Measurements from ENCODE around the gene WBP1.

GRCh38 chr2:74421221-74421870 lies 36.9 kb upstream of the WBP1 start, which contains the start of the genes C2orf81 and WDR54:
- TF ChIP-seq CTCF (IDR thresholded peaks at IDR 0.05) (no peak), POLR2A (IDR thresholded peaks at IDR 0.05) (no peak)

All from Peyer's patch (tissue), 4 donors.